Ascending aorta (tissue), 2 donors: Measurements from ENCODE around the gene CARD19. TPM values are rescaled to one million over a fixed set of nuclear protein-coding genes. Genes with fewer than 3 reads are reported as not detected.
"Not testable (repeated sequence)": the region's sequence is repeated elsewhere in the genome, so short reads cannot be mapped to it uniquely, and the experiment has no call there.

Experiments used
- DNase-seq, 2 donors: peaks; one replicate each; pipeline ENCODE4 v3.0.0-alpha.2; 2019; ENCODE audit warnings: low spot score in 2 of 2
- H3K27ac ChIP-seq, 2 donors: fragments of 200-600 bp; sonication (generic); one replicate each; pipeline ENCODE4 v1.5.1; 2016 to 2017; ENCODE audit warnings: mild to moderate bottlenecking in 1 of 2
- H3K27me3 ChIP-seq: fragments of 200-600 bp; sonication (generic); one replicate; pipeline ENCODE4 v1.5.1; 2017
- H3K36me3 ChIP-seq, 2 donors: fragments of 200-600 bp; sonication (generic); one replicate each; pipeline ENCODE4 v1.5.1; 2016
- H3K4me1 ChIP-seq, 2 donors: fragments of 200-600 bp; sonication (generic); one replicate each; pipeline ENCODE4 v1.5.1; 2016 to 2017; ENCODE audit warnings: mild to moderate bottlenecking in 1 of 2
- H3K4me3 ChIP-seq, 2 donors: fragments of 200-600 bp; sonication (generic); one replicate each; pipeline ENCODE4 v1.5.1; 2016 to 2017; ENCODE audit warnings: mild to moderate bottlenecking in 1 of 2
- H3K9me3 ChIP-seq, 2 donors: fragments of 200-600 bp; sonication (generic); one replicate each; pipeline ENCODE4 v1.5.1; 2016
- CTCF ChIP-seq, 3 experiments: fragments of 200-600 bp in 2 of 3; fragments of 450-650 bp in 1 of 3; sonication (generic) in 2 of 3; IDR thresholded peaks; one replicate each; pipeline ENCODE4 v1.5.1; 2016 to 2019; ENCODE audit warnings: antibody characterized with exemption in 3 of 3, mild to moderate bottlenecking in 1 of 3, moderate library complexity in 1 of 3
- intact Hi-C: fragments of 100-400 bp; cut with DNase I; formaldehyde crosslinking; loops from one replicate; pipeline ENCODE4 v1.15.1; 2023
- total RNA-seq: library from RNA; depleted of rRNA; stranded (reverse); fragments of >200 nt; gene quantifications from one replicate; pipeline ENCODE4 v1.1.0, GENCODE V29; 2016

Gene CARD19
- total RNA-seq, 1 donor from 2014 or later: 212 TPM

- H3K36me3 ChIP-seq: no peaks in the 10 kb centered on the region
- peaks cover 0 to 12% of the 10 kb centered on the region in 2 donors for H3K4me1 ChIP-seq
- peaks cover 0 to 4% of the 10 kb centered on the region in 2 donors for H3K9me3 ChIP-seq
- no peaks in the 10 kb centered on the region for H3K27me3 ChIP-seq
- no peak for DNase-seq
- no peak overlapping the region for H3K4me3 ChIP-seq
- no peak for TF ChIP-seq CTCF (IDR thresholded peaks at IDR 0.05)
- intact Hi-C loops: no loop called here
- peak overlapping the region; percentile 55 to 72 for H3K27ac ChIP-seq
Measured at GRCh38 chr9:93141771-93142483, 45.9 kb downstream of the CARD19 start.

- Histone ChIP-seq H3K4me3 (peak overlapping the region in 1 of 2 donors; percentile 2), H3K36me3 (no peaks in the 10 kb centered on the region), H3K4me1 (peaks cover 0 to 12% of the 10 kb centered on the region in 2 donors), H3K27me3 (no peaks in the 10 kb centered on the region), H3K9me3 (no peaks in the 10 kb centered on the region), H3K27ac (peak overlapping the region; percentile 63 to 76)
- DNase-seq: no peak
- no peak for TF ChIP-seq CTCF (IDR thresholded peaks at IDR 0.05)
- intact Hi-C loops: no loop called here
Measured at GRCh38 chr9:93143830-93144530, 48.0 kb downstream of the CARD19 start.

- H3K36me3 ChIP-seq, H3K27me3 ChIP-seq, H3K27ac ChIP-seq, intact Hi-C loops, H3K9me3 ChIP-seq, DNase-seq, H3K4me3 ChIP-seq: not testable (repeated sequence)
- peaks cover 0 to 12% of the 10 kb centered on the region in 2 donors for H3K4me1 ChIP-seq
Measured at GRCh38 chr9:93146696-93147095, 50.7 kb downstream of the CARD19 start.

GRCh38 chr9:93147632-93148031 lies 51.6 kb downstream of the CARD19 start:
- Histone ChIP-seq H3K27ac (no peak overlapping the region), H3K27me3 (no peaks in the 10 kb centered on the region), H3K9me3 (no peaks in the 10 kb centered on the region), H3K4me3 (no peak overlapping the region), H3K4me1 (peaks cover 0 to 7% of the 10 kb centered on the region in 2 donors), H3K36me3 (no peaks in the 10 kb centered on the region)
- intact Hi-C loops: no loop called here
- no peak for TF ChIP-seq CTCF (IDR thresholded peaks at IDR 0.05)
- no peak for DNase-seq

GRCh38 chr9:93148721-93149120 lies 52.7 kb downstream of the CARD19 start:
- no peak for TF ChIP-seq CTCF (IDR thresholded peaks at IDR 0.05)
- H3K27ac ChIP-seq: no peak overlapping the region
- H3K4me3 ChIP-seq: no peak overlapping the region
- H3K36me3 ChIP-seq: no peaks in the 10 kb centered on the region
- intact Hi-C loops: no loop called here
- H3K9me3 ChIP-seq: no peaks in the 10 kb centered on the region
- peaks cover 0 to 7% of the 10 kb centered on the region in 2 donors for H3K4me1 ChIP-seq
- H3K27me3 ChIP-seq: no peaks in the 10 kb centered on the region
- no peak for DNase-seq

- DNase-seq: no peak
- Histone ChIP-seq H3K4me1 (peaks cover 0 to 2% of the 10 kb centered on the region in 2 donors), H3K27ac (no peak overlapping the region), H3K9me3 (no peaks in the 10 kb centered on the region), H3K36me3 (no peaks in the 10 kb centered on the region), H3K27me3 (no peaks in the 10 kb centered on the region), H3K4me3 (no peak overlapping the region)
- intact Hi-C loops: no loop called here
- TF ChIP-seq CTCF (IDR thresholded peaks at IDR 0.05): no peak
Measured at GRCh38 chr9:93149361-93149760, 53.3 kb downstream of the CARD19 start.
